Ascending aorta (tissue), 2 donors: ENCODE results near the gene SLC35F3. TPM values are rescaled to one million over a fixed set of nuclear protein-coding genes. Genes with fewer than 3 reads are reported as not detected.

Experiments used
- DNase-seq, 2 donors: peaks; one replicate each; pipeline ENCODE4 v3.0.0-alpha.2; 2019; ENCODE audit warnings: low spot score in 2 of 2
- H3K27ac ChIP-seq, 2 donors: fragments of 200-600 bp; sonication (generic); one replicate each; pipeline ENCODE4 v1.5.1; 2016 to 2017; ENCODE audit warnings: mild to moderate bottlenecking in 1 of 2
- H3K27me3 ChIP-seq: fragments of 200-600 bp; sonication (generic); one replicate; pipeline ENCODE4 v1.5.1; 2017
- H3K36me3 ChIP-seq, 2 donors: fragments of 200-600 bp; sonication (generic); one replicate each; pipeline ENCODE4 v1.5.1; 2016
- H3K4me1 ChIP-seq, 2 donors: fragments of 200-600 bp; sonication (generic); one replicate each; pipeline ENCODE4 v1.5.1; 2016 to 2017; ENCODE audit warnings: mild to moderate bottlenecking in 1 of 2
- H3K4me3 ChIP-seq, 2 donors: fragments of 200-600 bp; sonication (generic); one replicate each; pipeline ENCODE4 v1.5.1; 2016 to 2017; ENCODE audit warnings: mild to moderate bottlenecking in 1 of 2
- H3K9me3 ChIP-seq, 2 donors: fragments of 200-600 bp; sonication (generic); one replicate each; pipeline ENCODE4 v1.5.1; 2016
- CTCF ChIP-seq, 3 experiments: fragments of 200-600 bp in 2 of 3; fragments of 450-650 bp in 1 of 3; sonication (generic) in 2 of 3; IDR thresholded peaks; one replicate each; pipeline ENCODE4 v1.5.1; 2016 to 2019; ENCODE audit warnings: antibody characterized with exemption in 3 of 3, mild to moderate bottlenecking in 1 of 3, moderate library complexity in 1 of 3
- intact Hi-C: fragments of 100-400 bp; cut with DNase I; formaldehyde crosslinking; loops from one replicate; pipeline ENCODE4 v1.15.1; 2023
- total RNA-seq: library from RNA; depleted of rRNA; stranded (reverse); fragments of >200 nt; gene quantifications from one replicate; pipeline ENCODE4 v1.1.0, GENCODE V29; 2016

SLC35F3 gene
- total RNA-seq, 1 donor from 2014 or later, result 1.4 TPM

DNA sequence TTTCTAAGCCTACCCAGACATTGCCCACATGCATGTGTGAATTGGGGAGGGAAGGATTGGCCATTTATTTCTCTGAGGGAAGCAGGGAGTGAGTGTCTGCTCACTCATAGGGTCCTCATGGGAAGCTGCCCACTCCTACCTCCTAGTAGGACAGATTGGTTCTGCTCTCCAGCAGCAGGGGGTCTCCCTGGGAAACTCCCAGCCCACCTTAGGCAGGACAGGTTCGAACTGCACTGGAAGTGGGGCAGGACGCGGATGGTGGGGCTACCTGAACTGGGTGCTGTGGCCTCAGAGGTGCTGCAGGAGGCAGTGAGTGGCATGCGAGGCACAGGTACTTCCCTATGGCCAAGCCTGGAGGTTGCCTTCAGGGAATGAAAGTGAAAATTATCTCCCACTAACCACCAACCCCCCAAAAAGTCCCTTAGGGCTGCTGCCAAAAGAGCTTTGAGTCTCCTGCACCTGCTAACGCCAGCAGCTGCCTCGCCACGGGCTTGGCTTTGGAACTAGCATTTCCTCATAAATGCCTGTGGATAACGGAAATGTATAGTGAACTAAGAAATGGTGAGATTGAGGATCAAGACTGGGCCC lies 311.7 kb downstream of the SLC35F3 start:
- Histone ChIP-seq H3K27me3 (no peaks in the 10 kb centered on the region), H3K4me1 (peaks cover 0 to 4% of the 10 kb centered on the region in 2 donors), H3K36me3 (no peaks in the 10 kb centered on the region), H3K27ac (no peak overlapping the region), H3K9me3 (no peaks in the 10 kb centered on the region), H3K4me3 (no peak overlapping the region)
- intact Hi-C loops, result no loop called here
- no peak for DNase-seq
- no peak for TF ChIP-seq CTCF (IDR thresholded peaks at IDR 0.05)

DNA sequence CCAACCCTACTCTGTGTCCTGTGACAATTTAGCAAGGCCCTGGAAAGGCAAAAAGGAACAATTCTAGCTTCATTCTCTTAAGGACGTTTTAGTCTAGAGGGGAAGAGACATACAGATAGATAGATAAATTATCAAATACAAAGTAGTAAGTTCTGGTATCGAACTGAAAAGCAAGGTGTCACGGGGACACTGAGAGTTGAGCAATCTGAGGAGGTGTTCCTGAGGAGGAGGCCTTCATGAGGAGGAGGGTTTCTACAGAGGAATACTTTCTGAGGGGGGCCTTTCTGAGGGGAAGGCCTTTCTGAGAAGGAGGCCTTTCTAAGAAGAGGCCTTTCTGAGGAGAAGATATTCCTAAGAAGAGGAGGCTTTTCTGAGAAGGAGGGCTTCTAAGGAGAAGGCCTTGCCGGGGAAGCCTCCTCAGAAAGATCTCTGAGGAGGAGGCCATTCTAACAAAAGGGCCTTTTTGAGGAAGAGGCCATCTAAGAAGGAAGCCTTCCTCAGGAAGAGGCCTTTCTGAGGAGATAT lies 312.9 kb downstream of the SLC35F3 start:
- Histone ChIP-seq H3K9me3 (no peaks in the 10 kb centered on the region), H3K27me3 (no peaks in the 10 kb centered on the region)
- intact Hi-C loops, result no loop called here

GRCh38 chr1:234218078-234218477 lies 313.6 kb downstream of the SLC35F3 start:
- no peak for TF ChIP-seq CTCF (IDR thresholded peaks at IDR 0.05)
- H3K4me1 ChIP-seq, result peaks cover 0 to 4% of the 10 kb centered on the region in 2 donors
- no peaks in the 10 kb centered on the region for H3K27me3 ChIP-seq
- no peaks in the 10 kb centered on the region for H3K9me3 ChIP-seq
- no peak overlapping the region for H3K27ac ChIP-seq
- intact Hi-C loops, result no loop called here
- H3K36me3 ChIP-seq, result no peaks in the 10 kb centered on the region
- DNase-seq, result no peak
- no peak overlapping the region for H3K4me3 ChIP-seq

More for the DNA sequence above, 312.9 kb downstream of the SLC35F3 start:
- Histone ChIP-seq H3K27ac (no peak overlapping the region), H3K36me3 (no peaks in the 10 kb centered on the region), H3K4me3 (no peak overlapping the region), H3K4me1 (peaks cover 0 to 4% of the 10 kb centered on the region in 2 donors)
- TF ChIP-seq CTCF (IDR thresholded peaks at IDR 0.05), result no peak
- DNase-seq, result no peak

DNA sequence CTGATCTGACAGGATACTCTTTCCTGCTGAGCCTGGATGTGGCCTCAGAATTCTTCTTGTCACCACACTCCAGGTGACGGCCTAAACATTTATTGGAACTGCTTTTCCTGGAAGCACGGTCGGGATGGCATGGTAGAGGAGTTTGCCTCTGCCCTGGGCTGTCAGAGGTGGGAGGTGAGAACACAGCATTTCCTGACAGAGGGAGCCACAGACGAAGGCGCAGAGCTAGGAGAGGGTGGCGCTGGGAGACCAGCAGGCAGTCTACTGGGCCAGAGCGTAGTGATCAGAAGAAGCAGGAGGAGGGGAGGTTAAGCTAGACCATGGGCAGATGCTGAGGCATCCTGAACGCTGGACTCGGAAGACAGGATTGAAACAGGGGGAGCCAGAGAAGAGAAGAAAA lies 315.2 kb downstream of the SLC35F3 start:
- intact Hi-C loops, result no loop called here

DNA sequence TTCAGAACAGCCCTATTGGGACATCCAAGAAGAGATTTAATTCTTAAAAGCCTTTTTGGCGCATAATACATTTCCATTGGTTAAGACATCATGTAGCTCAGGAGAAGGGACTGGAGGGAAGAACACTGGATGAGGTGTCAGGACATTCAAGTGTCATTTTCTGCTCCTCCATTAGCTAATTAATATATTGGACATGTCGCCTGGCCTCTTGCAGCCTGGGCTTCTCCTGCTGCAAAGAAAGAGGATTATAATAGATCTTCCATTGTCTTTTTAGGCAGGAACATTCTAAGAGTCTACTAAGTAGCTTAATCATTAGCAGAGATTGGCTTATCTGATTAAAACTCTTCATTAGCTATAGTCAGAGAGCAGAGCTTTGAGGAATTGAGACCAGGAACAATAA lies 317.1 kb downstream of the SLC35F3 start:
- no peak overlapping the region for H3K27ac ChIP-seq
- H3K27me3 ChIP-seq, result no peaks in the 10 kb centered on the region
- DNase-seq, result no peak
- no peak for TF ChIP-seq CTCF (IDR thresholded peaks at IDR 0.05)
- no peaks in the 10 kb centered on the region for H3K36me3 ChIP-seq
- H3K4me1 ChIP-seq, result no peaks in the 10 kb centered on the region
- no peak overlapping the region for H3K4me3 ChIP-seq
- intact Hi-C loops, result no loop called here
- no peaks in the 10 kb centered on the region for H3K9me3 ChIP-seq

More for the DNA sequence above, 315.2 kb downstream of the SLC35F3 start:
- no peaks in the 10 kb centered on the region for H3K36me3 ChIP-seq
- H3K4me3 ChIP-seq, result no peak overlapping the region
- H3K9me3 ChIP-seq, result no peaks in the 10 kb centered on the region
- H3K27me3 ChIP-seq, result no peaks in the 10 kb centered on the region
- no peak for TF ChIP-seq CTCF (IDR thresholded peaks at IDR 0.05)
- DNase-seq, result no peak
- H3K4me1 ChIP-seq, result no peaks in the 10 kb centered on the region
- no peak overlapping the region for H3K27ac ChIP-seq
